COLO668 (cell line): Measurements from ENCODE around the gene STYXL1.

Experiments used
- DNase-seq: peaks from one replicate; lab custom pipeline; 2025; ENCODE audit not compliant: unreplicated experiment; lab: John Stamatoyannopoulos, UW

STYXL1 gene

GRCh38 chr7:75960372-75960771 is 87.4 kb downstream of the STYXL1 start:
- no peak for DNase-seq

- DNase-seq = no peak
These were observed 88.8 kb downstream of the STYXL1 start for GRCh38 chr7:75958802-75959543.

GRCh38 chr7:75957021-75957736 is 90.6 kb downstream of the STYXL1 start:
- no peak for DNase-seq

- no peak for DNase-seq
These were observed 92.4 kb downstream of the STYXL1 start for GRCh38 chr7:75955331-75955955.

GRCh38 chr7:75953931-75954330 is 93.9 kb downstream of the STYXL1 start:
- DNase-seq = no peak

GRCh38 chr7:75953431-75953830 is 94.4 kb downstream of the STYXL1 start:
- DNase-seq = no peak

GRCh38 chr7:75951506-75951905 is 96.3 kb downstream of the STYXL1 start:
- DNase-seq = no peak

- DNase-seq = no peak
These were observed 97.6 kb downstream of the STYXL1 start for GRCh38 chr7:75950111-75950681.

GRCh38 chr7:75948179-75948578 is 99.6 kb downstream of the STYXL1 start:
- no peak for DNase-seq
